Measurements from ENCODE around the gene SLC27A6. TPM values are rescaled to one million over a fixed set of nuclear protein-coding genes. Genes with fewer than 3 reads are reported as not detected.

Gene SLC27A6
- total and polyA plus RNA-seq, 2 donors (not counting 1 experiment from before 2014, with no cell fraction given), result not detected

DNA sequence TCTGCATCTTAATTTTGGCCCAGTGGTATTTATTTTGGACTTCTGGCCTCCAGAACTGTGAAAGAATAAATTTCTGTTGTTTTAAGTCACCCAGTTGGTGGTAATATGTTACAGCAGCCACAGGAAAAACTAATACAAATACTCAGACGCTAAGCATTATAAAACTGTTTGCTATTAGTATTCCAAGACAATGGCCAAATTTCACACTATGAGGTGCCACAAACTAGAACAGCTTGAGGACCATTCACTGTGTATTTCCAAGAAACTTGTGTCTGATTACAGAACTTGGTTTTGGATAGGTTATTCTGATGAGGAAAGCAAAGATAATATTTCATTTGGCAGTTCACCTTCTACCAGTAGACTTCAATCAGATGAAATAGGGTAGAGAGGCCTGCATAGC, 113.0 kb downstream of the SLC27A6 start:
- no peak for TF ChIP-seq EZH2 (IDR thresholded peaks at IDR 0.05; ENCODE audit: borderline replicate concordance, insufficient read depth, low read depth, low read length, poor library complexity, severe bottlenecking)
- TF ChIP-seq, protein P1, sequence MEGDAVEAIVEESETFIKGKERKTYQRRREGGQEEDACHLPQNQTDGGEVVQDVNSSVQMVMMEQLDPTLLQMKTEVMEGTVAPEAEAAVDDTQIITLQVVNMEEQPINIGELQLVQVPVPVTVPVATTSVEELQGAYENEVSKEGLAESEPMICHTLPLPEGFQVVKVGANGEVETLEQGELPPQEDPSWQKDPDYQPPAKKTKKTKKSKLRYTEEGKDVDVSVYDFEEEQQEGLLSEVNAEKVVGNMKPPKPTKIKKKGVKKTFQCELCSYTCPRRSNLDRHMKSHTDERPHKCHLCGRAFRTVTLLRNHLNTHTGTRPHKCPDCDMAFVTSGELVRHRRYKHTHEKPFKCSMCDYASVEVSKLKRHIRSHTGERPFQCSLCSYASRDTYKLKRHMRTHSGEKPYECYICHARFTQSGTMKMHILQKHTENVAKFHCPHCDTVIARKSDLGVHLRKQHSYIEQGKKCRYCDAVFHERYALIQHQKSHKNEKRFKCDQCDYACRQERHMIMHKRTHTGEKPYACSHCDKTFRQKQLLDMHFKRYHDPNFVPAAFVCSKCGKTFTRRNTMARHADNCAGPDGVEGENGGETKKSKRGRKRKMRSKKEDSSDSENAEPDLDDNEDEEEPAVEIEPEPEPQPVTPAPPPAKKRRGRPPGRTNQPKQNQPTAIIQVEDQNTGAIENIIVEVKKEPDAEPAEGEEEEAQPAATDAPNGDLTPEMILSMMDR (IDR thresholded peaks at IDR 0.05), result no peak
- Mint-ChIP-seq H3K4me3 (no peak overlapping the region), H3K27ac (no peak overlapping the region), H3K9me3 (ENCODE audit: insufficient read depth) (no peaks in the 10 kb centered on the region), H3K27me3 (peaks cover 13% of the 10 kb centered on the region), H3K4me1 (no peaks in the 10 kb centered on the region)
- no peaks in the 10 kb centered on the region for H3K9me3 ChIP-seq (ENCODE audit: control extremely low read depth in 1 of 3, control insufficient read depth in 2 of 3, insufficient read depth in 1 of 3, low read length in 2 of 3)
- H3K4me2 ChIP-seq (replicated peaks; ENCODE audit: low read depth, low read length, poor library complexity, severe bottlenecking), result no peak overlapping the region
- ChIA-PET POLR2A (no interaction called here), CTCF (no interaction called here)
- no CpG with 5 or more reads among the region's 1 CpG for WGBS (ENCODE audit: insufficient coverage)
- H3K27ac ChIP-seq (ENCODE audit: low read length in 2 of 2), result no peak overlapping the region
- H3K79me2 ChIP-seq (ENCODE audit: control insufficient read depth, insufficient read depth, low read length), result no peaks in the 10 kb centered on the region
- DNase-seq (no peak), ATAC-seq (ENCODE audit: low read depth) (no peak)
- H2AFZ ChIP-seq (ENCODE audit: insufficient read depth, low read depth, low read length, poor library complexity, severe bottlenecking), result no peak overlapping the region
- H4K20me1 ChIP-seq (ENCODE audit: control insufficient read depth, insufficient read depth, low read length, poor library complexity, severe bottlenecking), result no peaks in the 10 kb centered on the region
- no peaks in the 10 kb centered on the region for H3K4me1 ChIP-seq (ENCODE audit: control insufficient read depth in 2 of 2, insufficient read depth in 2 of 2, low read length in 2 of 2)
- intact Hi-C loops (cut with micrococcal nuclease), result no loop called here
- no peak overlapping the region for H3K4me3 ChIP-seq (ENCODE audit: control extremely low read depth in 1 of 5, extremely low read depth in 1 of 5, insufficient read depth in 1 of 5, low read depth in 2 of 5, low read length in 4 of 5)
- H3K36me3 ChIP-seq (replicated peaks in 1 of 2; ENCODE audit: control extremely low read depth in 1 of 2, control insufficient read depth in 1 of 2, extremely low read depth in 1 of 2, insufficient read depth in 2 of 2, low read length in 1 of 2), result no peaks in the 10 kb centered on the region
- no peak overlapping the region for H3K9ac ChIP-seq (ENCODE audit: low read length)
- H3K27me3 ChIP-seq (replicated peaks in 1 of 4; ENCODE audit: control extremely low read depth in 1 of 4, control insufficient read depth in 3 of 4, insufficient read depth in 4 of 4, low read length in 3 of 4), result peaks cover 0 to 4% (median under 1%) of the 10 kb centered on the region in 4 experiments

DNA sequence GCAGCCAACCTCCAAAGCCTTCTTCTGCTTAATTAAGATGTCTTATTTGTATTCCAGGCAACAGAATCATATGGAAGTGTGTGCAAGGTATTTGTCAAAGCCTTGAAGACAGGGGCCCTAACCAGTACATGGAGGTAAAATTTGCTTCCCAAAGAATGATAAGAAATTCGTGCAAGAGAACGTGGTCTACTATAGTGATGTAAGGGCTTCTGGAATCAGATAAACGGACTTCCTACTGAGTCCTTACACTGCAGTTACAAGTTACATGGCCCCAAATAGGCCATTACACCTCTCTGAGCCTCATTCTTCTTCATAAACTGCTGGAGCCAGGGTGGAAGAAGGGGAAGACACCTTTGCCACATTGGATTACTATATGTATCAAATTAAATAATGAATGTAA, 113.4 kb downstream of the SLC27A6 start:
- Histone ChIP-seq H2AFZ (ENCODE audit: insufficient read depth, low read depth, low read length, poor library complexity, severe bottlenecking) (no peak overlapping the region), H3K36me3 (replicated peaks in 1 of 2; ENCODE audit: control extremely low read depth in 1 of 2, control insufficient read depth in 1 of 2, extremely low read depth in 1 of 2, insufficient read depth in 2 of 2, low read length in 1 of 2) (no peaks in the 10 kb centered on the region), H3K27me3 (replicated peaks in 1 of 4; ENCODE audit: control extremely low read depth in 1 of 4, control insufficient read depth in 3 of 4, insufficient read depth in 4 of 4, low read length in 3 of 4) (peaks cover 0 to 4% (median under 1%) of the 10 kb centered on the region in 4 experiments), H4K20me1 (ENCODE audit: control insufficient read depth, insufficient read depth, low read length, poor library complexity, severe bottlenecking) (no peaks in the 10 kb centered on the region), H3K9ac (ENCODE audit: low read length) (no peak overlapping the region), H3K4me3 (ENCODE audit: control extremely low read depth in 1 of 5, extremely low read depth in 1 of 5, insufficient read depth in 1 of 5, low read depth in 2 of 5, low read length in 4 of 5) (no peak overlapping the region), H3K9me3 (ENCODE audit: control extremely low read depth in 1 of 3, control insufficient read depth in 2 of 3, insufficient read depth in 1 of 3, low read length in 2 of 3) (no peaks in the 10 kb centered on the region), H3K4me1 (ENCODE audit: control insufficient read depth in 2 of 2, insufficient read depth in 2 of 2, low read length in 2 of 2) (no peaks in the 10 kb centered on the region), H3K27ac (ENCODE audit: low read length in 2 of 2) (no peak overlapping the region), H3K79me2 (ENCODE audit: control insufficient read depth, insufficient read depth, low read length) (no peaks in the 10 kb centered on the region), H3K4me2 (replicated peaks; ENCODE audit: low read depth, low read length, poor library complexity, severe bottlenecking) (no peak overlapping the region)
- peaks cover 15% of the 10 kb centered on the region for H3K27me3 Mint-ChIP-seq
- ATAC-seq (ENCODE audit: low read depth), result no peak
- no peaks in the 10 kb centered on the region for H3K9me3 Mint-ChIP-seq (ENCODE audit: insufficient read depth)
- ChIA-PET POLR2A (no interaction called here), CTCF (no interaction called here)
- no CpG with 5 or more reads among the region's 3 CpGs for WGBS (ENCODE audit: insufficient coverage)
- no peak for DNase-seq
- intact Hi-C loops (cut with micrococcal nuclease), result no loop called here
- no peak overlapping the region for H3K27ac Mint-ChIP-seq
- no peak for TF ChIP-seq EZH2 (IDR thresholded peaks at IDR 0.05; ENCODE audit: borderline replicate concordance, insufficient read depth, low read depth, low read length, poor library complexity, severe bottlenecking)
- TF ChIP-seq, protein P1 (IDR thresholded peaks at IDR 0.05), result no peak
- no peak overlapping the region for H3K4me3 Mint-ChIP-seq
- H3K4me1 Mint-ChIP-seq, result no peaks in the 10 kb centered on the region
